Measurements from ENCODE around the gene PIEZO1. TPM values are rescaled to one million over a fixed set of nuclear protein-coding genes. Genes with fewer than 3 reads are reported as not detected.

Gene PIEZO1
- total and polyA plus RNA-seq, 2 experiments from 2014 or later: 30.4 to 70.1 TPM

DNA sequence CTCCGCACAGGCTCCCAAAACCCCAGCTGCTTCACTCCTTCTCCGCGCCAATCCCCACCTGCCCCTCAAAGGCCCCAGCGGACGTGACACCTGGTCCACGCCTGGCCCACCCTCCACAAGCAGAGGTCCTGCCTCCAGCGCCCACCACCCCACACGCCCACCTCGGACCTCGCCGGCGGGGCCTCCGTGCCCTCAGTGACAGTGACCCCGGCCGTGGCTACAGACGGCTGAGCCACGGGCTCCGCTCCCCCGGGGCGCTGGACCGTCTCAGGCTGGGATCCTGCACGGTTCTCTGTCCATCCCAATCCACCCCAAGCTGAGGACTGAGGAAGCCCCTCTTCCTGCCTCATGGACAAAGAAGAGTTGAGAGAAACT lies 25.1 kb downstream of the PIEZO1 start (continued):
- TF ChIP-seq ETS1 (IDR thresholded peaks at IDR 0.05) (no peak), REST (IDR thresholded peaks at IDR 0.05; ENCODE audit: unreplicated experiment) (no peak)

GRCh38 chr16:88759245-88759975 lies 25.6 kb downstream of the PIEZO1 start:
- no peaks in the 10 kb centered on the region for H3K27me3 ChIP-seq (ENCODE audit: insufficient read depth)
- peak; percentile 72 for DNase-seq (ENCODE audit: low spot score)
- Mint-ChIP-seq H3K9me3 (no peaks in the 10 kb centered on the region), H3K4me3 (no peak overlapping the region), H3K27ac (peak overlapping the region; percentile 86), H3K36me3 (ENCODE audit: low read depth) (no peaks in the 10 kb centered on the region; the same call in 2 of the 3 replicates), H3K4me1 (peaks cover 45% of the 10 kb centered on the region), H3K27me3 (ENCODE audit: insufficient read depth, low read depth, poor library complexity) (peaks cover 25% of the 10 kb centered on the region)
- H3K27ac ChIP-seq (ENCODE audit: low read depth): peak overlapping the region; percentile 80
- H2AFZ ChIP-seq: no peak overlapping the region
- H3F3A ChIP-seq (replicated peaks; ENCODE audit: low read depth): peaks cover 14% of the 10 kb centered on the region; the same call in 1 of the 2 replicates
- H3K4me1 ChIP-seq (ENCODE audit: insufficient read depth): peaks cover 9% of the 10 kb centered on the region
- H3K4me2 ChIP-seq: no peak overlapping the region
- peak; percentile 46 for ATAC-seq
- H3K4me3 ChIP-seq: no peak overlapping the region
- H3K79me2 ChIP-seq (replicated peaks; ENCODE audit: insufficient read depth): peaks cover 4% of the 10 kb centered on the region
- no peaks in the 10 kb centered on the region for H4K20me1 ChIP-seq (replicated peaks; ENCODE audit: insufficient read depth)
- H3K36me3 ChIP-seq (ENCODE audit: insufficient read depth): no peaks in the 10 kb centered on the region
- H3K9me2 ChIP-seq (ENCODE audit: insufficient read depth): no peaks in the 10 kb centered on the region
- TF ChIP-seq STAT1 (IDR thresholded peaks at IDR 0.05; ENCODE audit: unreplicated experiment) (no peak), EZH2phosphoT487 (IDR thresholded peaks at IDR 0.05; ENCODE audit: unreplicated experiment) (no peak), CTCF (conservative IDR thresholded peaks at IDR 0.05; ENCODE audit: low read depth in 2 of 2) (peak in 1 of 2 experiments; percentile 44; a peak in 2 of 4 replicates), POLR2AphosphoS5 (IDR thresholded peaks at IDR 0.05; ENCODE audit: low read depth) (no peak), ETS1 (IDR thresholded peaks at IDR 0.05) (no peak), EZH2 (IDR thresholded peaks at IDR 0.05; ENCODE audit: low read depth, unreplicated experiment) (no peak)

Data from GM23338 (cell line).